HG02588 (cell line): Measurements from ENCODE around the gene DEFB129.
"Not testable (repeated sequence)": the region's sequence is repeated elsewhere in the genome, so short reads cannot be mapped to it uniquely, and the experiment has no call there.

Experiments
- ATAC-seq: cut with Tn5 transposase; IDR thresholded peaks from one replicate; pipeline ENCODE4 v1.9.1; 2021; ENCODE audit warnings: mild to moderate bottlenecking, moderate library complexity; ENCODE audit not compliant: unreplicated experiment

DEFB129 gene

DNA sequence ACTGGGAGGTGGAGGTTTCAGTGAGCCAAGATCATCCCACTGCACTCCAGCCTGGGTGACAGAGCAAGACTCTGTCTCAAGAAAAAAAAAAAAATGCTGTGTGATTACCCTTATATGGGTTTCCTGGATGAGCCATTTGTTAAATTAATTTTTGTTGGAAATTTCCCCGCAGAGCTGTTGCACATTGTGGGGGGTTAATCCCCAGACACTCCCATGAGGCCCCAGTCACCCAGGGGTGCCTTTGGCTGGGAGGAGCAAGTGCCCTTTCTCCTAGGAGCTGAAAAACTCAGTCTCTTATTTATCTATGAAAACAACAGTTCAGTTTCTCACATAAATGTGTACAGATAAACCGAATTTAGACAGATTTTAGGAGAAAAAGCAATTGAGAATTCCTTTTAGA lies 25.7 kb downstream of the DEFB129 start:
- no peak for ATAC-seq

DNA sequence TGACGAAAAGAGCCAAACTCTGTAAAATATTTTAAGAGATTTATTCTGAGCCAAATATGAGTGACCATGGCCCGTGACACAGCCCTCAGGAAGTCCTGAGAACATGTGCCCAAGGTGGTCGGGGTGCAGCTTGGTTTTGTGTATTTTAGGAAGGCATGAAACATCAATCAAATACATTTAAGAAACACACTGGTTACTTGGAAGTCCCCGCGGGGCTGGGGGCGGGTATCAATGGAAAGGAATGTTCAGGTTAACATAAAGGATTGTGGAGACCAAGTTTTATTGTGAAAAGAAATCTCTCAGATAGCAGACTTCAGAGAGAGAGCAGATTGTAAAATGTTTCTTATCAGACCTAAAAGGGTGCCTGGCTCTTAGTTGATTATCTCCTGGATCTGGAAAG lies 26.4 kb downstream of the DEFB129 start:
- ATAC-seq: not testable (repeated sequence)

DNA sequence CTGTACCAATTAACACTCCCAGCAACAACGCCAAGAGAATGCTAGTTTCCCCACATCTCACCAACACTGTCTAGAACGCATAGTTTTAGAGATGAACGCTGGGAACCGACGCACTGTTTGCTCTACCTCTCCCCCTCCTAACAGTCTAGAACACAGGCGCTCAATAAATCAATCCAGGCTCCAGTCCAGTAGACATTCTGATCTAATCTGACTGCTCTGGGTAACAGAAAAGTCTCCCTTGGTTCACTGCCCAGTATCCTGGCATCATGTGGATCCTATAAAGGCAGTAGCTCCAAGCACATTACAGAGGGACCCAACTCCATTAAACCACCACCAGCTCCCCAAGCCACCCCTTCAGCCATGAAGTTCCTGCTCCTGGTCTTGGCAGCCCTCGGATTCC lies 30.4 kb downstream of the DEFB129 start, which contains the start of gene DEFB132:
DEFB132 (plus strand) TSS at position 306 of the 400 bp plus-strand sequence; CDS start at position 361, 55 bp downstream.
- no peak for ATAC-seq

DNA sequence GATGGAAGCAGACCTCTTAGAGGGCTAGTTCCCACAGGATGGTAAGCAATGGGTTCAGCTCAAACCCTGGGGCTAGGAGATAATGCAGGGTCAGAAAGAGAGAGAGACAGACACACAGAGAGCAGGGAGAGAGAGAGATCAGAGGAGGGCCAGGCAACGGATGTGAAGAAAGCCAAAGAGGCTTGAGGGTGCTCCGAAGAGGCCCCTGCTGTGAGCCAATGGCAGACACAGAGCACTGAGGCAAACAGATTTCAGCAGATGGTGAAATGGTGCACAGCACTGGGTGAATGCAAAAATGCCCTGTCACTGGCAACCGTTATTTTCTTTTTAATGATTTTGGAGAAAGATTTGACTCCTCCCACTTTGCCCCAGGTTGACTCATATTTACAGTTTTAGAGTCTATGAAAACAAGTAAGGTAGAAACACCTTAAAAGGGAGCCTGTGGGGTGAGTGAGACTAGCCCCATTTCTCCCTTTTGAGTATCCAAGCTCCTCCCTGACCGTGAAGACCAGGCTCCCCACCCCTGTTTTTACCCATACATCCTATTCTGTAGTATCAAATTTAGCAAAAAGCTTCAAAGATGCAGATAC lies 31.3 kb downstream of the DEFB129 start:
- ATAC-seq: no peak

DNA sequence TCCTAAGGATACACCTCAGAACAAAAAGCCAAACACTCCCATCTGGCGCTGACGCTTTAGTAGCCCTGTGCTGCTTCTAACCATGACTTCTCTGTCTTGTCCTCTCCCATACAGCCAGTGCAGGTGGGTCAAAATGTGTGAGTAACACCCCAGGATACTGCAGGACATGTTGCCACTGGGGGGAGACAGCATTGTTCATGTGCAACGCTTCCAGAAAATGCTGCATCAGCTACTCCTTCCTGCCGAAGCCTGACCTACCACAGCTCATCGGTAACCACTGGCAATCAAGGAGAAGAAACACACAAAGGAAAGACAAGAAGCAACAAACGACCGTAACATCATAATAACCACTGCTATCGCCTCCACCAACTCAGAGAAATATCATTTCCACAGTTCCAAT lies 31.9 kb downstream of the DEFB129 start:
- no peak for ATAC-seq

DNA sequence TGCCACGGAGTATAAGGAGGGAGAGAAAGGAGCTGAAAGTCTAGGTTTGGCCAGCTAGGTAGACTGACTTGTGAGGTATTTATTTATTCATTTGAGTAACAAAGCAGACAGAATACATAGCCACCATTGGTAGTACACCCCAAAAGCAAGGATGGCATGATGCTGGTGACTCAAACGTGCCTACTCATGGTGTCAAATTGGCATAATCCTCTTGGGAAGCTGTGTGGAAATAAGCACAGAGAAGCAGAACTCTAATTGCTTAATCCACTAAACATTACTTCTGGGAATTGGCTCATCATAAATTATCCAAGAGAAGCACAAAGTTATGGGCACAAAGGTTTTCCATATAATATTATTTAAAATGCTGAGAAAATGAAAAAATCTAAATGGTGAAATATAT lies 32.9 kb downstream of the DEFB129 start:
- no peak for ATAC-seq

DNA sequence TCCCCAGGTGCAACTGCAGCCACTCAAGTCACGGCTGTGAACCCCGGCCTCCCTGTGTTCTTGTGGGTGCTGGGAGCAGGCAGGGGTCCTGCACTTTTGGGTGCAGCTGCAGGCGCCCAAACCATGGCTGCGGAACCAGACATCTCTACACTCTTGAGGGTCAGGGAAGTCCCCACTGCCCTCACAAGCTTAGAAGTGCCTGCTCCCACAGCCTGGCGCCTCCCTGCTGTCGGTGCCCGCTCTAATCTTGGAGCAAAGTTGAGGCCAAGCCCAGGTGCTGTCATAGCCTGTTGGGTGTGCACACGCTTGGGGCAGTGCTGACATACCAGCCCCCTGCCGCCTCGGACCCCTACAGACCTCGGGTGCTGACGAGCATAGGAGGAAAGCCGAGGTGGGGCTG lies 36.6 kb downstream of the DEFB129 start:
- no peak for ATAC-seq

DNA sequence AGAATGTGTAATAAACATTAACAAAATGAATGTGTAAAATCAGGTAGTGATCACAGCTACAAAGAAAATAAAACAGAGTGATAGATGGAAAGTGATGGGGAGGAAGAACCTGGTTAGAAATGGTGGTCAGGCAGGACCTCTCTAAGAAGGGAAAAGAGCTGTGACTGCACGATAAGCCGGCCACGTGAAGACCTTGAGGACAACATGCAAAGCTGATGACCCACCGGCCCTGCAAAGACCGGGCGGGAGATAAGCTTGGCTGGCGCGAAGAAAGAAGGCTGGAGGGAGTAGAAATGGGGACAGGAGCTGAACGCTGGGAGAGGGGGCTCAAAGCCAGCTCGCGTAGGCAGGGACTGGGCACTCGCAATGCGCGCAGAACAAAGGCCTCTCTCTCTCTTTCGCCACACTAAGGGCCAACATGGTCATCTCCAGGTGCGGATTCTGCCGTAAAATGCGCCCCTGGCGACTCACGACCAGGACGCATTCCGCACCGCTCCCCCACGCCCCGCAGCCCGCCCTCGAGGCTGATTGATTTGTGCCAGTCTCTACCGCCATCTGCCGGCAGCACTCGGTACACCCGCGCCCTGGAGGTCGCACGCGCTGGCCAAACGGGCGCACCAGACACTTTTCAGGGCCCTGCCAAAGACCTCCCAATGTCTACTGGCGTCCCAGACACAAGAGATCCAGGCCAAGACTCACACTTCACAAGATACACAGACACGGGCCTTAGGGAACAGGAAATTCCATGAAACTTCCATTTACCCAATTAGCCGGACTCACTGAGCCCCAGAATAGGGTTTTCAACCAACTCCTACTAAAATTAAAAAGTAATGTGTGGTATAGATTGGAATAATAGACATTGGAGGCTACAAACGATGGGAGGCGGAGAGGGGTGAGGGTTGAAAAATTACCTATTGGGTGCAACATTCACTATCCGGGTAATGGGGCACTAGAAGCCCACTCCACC lies 39.8 kb downstream of the DEFB129 start:
- ATAC-seq: peak; percentile 87

DNA sequence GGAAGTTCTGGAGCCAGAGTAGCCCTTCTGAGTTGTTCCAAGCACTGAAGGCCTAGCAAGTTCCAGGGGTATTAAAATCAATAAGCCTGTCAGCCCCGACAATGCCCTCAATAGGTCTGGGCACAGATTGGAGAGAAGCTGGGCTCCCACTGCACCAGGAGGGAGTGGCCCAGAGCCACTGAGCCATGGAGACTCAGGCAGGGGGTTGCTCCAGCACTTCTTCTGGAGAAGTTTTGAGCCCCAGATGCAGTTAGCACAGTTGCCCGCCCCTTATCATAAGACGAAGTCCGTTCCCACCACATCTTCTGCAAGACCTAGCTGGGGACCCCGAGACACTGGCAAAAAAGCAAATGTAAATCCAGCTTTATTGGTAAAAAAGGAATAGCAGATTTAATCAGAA lies 43.5 kb downstream of the DEFB129 start:
- ATAC-seq: no peak

DNA sequence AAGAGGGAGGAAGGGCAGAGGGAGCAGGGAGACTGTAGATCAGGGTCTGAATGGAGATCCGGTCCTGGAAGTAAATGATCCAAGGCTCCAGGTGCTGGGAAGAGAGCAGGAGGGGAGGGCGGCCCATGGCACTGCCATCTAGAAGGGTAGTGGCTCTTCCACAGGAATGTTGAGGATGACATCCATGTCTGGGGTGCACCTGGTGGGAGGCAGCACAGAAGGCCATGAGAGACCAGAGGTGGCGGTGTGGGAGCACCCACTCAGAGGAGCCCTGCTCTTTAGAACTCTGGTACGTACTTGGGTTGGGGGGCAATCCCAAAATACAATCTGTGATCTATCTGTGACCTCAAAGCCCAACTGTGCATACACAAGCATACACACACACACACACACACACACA lies 44.0 kb downstream of the DEFB129 start:
- no peak for ATAC-seq

DNA sequence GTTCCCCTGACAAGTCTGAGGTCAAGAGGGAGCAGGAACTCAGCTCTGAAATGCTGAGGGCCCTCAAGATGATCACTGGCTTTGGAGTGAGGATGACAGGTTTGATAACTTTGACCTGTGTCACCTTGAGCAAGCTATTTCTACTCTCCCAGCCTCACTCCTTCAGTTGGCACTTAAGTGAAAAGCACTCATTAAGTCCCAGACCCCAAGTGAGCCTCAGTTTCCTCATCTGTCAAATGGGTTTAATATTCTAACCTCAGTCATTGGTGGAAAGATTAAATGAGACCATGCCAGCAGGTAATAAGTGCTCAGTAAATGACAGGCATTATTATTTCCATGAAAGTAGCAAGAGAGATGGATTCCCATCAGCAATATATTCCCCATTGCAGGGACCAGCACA lies 44.5 kb downstream of the DEFB129 start:
- ATAC-seq: no peak

DNA sequence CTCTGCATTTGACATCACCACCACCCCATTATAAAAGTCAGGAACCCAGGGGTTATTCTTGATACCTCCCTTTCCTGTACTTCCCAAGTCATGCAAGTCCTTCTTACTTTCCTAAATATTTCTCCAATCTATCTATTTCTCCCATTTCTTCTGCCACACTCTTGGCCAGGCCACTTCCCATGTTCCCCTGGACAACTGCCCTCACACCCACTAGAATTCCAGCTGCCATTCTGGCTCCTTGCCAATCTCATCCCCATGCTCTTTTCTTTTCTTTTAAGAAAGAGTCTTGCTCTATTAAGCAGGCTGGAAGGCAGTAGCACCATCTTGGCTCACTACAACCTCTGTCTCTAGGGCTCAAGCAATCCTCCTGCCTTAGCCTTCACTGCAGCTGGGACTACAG lies 45.7 kb downstream of the DEFB129 start:
- ATAC-seq: no peak

DNA sequence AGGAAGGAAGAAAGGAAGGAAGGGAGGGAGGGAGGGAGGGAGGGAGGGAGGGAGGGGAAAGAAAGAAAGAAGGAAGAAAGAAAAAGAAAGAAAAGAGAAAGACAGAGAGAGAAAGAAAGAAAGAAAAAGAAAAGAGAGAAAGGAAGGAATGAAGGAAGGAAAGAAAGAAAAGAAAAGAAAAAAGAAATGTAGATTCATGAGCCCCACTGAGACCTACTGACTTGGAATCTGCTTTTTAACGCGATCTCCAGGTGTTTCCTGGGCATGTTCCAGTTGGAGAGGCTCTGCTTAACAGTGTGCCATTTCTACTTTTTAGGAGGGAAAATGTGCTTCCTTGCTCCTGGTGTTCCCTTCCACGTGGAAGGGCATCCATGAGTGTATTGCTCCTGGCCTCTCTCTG lies 46.8 kb downstream of the DEFB129 start:
- ATAC-seq: no peak

DNA sequence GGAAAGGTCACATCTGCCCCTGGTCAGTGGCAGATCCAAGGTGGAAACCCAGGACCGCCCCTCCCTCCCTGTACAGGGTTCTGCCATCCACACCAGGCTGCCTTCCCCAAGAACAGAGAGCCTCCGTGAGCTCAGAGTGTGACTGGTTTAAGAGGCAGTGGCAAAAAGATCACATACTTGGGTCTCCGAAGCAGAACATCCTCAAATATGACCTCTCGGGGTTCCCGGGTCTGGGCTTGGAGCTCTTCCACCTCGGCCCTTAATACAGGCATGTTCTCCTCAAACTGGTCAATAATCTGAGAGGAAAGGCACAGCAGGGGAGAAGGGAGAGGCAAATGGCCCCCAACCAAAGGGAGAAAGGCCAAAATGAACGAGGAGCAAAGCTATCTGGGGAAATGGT lies 48.7 kb downstream of the DEFB129 start:
- ATAC-seq: no peak

DNA sequence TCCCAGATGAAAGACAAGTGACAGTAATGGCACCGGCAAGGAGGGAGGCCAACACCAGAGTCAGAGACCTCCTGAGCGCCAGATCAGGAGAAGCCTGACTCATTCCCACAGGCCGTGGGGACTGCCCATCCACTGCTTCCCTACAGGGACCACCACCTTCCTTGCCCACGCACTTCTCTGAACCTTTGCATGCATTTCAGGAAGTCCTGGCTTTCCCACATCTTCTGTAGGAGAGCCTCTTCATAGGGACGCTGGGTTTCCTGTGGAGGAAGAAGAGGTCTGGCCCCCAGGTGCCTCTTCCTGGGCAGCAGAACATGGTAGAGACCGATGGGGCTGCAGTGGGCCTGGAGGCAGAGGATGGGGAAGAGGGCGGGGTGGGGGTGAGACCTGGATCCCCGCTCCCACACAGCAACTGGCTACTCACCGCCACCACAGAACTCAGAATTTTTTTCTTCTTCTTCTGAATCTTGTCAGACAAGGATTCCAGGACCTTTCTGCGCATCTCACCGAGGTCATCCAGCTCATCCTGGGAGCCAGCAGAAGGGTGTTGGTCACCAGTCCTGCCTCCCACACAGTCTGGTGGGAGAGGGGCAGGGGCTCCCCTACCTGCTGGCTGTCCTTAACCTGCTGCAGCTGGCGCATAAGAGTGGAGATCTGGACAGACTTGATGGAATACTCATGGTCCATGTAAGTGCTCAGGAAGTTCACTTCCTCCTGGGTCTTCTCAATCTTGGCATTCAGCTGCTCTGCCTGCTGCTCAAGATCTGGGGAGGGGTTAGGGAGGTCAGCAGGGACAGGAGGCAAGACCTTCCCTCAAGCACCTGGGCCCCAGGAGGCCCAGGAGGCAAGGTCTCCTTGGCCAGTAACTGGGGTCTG lies 49.8 kb downstream of the DEFB129 start:
- no peak for ATAC-seq

DNA sequence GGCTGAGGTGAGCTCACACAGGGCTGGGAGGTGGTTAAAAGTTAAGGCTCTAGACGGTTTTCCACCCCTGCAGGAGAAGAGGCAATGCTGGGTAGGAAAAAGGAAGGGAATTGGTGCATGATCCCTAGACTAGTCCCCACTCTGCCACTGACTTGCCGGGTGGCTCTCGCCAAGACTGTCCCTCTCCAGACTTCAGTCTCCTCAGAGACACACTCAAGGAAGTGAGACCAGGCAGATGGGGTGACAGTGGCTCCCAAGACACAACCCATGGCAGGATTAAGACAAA lies 50.4 kb downstream of the DEFB129 start:
- ATAC-seq: no peak

DNA sequence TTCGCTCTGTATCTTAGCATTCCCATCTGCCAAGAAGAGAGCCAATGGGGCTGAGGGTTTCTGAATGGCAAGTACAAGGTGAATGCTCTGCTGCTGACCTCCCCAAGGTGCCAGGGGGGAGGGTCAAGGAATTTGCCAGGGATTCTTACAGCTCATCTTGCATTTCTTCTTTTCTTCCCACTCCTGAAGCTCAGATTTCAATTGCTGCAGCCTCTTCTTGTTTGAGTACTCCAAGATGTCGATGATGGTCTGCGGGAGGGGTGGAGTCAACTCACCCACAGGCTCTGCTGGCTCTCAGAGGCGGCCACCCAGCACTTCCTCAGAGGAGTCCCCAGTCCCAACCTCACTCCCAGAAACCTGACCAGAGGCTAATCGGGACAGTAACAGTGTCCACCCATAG lies 51.1 kb downstream of the DEFB129 start:
- ATAC-seq: no peak

DNA sequence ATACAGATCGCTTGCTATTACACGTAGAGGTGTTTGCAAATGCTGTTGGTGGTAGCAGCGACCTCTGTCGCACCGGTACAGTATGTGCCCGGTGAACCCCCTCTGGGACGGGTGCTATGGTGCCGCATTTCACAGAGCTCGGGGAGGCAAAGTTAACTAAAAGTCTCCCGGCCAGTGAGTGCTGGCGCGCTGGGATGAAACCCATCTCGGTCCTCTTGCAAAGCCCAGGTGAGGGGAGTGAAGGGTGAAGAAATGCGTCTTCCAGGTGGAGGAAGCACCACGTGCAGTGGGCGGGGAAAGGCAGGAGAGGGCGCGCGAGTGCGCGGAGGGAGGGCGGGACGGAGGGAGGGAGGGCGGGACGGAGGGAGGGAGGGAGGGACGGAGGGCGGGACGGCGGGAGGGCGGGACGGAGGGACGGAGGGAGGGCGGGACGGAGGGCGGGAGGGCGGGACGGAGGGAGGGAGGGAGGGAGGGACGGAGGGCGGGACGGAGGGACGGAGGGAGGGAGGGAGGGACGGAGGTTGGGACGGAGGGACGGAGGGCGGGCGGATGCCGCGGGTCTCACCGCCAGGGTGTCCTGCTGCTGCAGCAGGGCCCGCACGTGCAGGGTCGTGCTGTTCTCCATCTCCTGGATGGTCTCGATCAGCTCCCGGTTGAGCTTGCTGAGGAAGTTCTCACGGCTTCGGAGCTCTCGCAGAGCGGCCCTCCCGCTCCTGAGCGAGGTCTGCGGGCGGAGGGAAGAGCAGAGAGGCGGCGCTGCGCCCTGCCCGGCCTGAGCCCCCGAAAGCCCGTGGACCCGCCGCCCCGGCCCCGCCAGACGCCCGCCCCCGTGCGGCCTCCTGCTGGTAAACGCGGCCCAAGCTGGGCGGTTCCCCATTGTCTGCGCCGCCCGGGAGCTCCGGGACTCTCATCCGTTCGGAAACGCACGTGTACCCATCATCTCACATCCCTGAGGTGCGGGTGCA lies 51.8 kb downstream of the DEFB129 start:
- ATAC-seq: no peak
